HG03039 (cell line): ENCODE measurements around the gene C20orf141.
"Not testable (repeated sequence)": the region's sequence is repeated elsewhere in the genome, so short reads cannot be mapped to it uniquely, and the experiment has no call there.

Source experiments
- ATAC-seq: cut with Tn5 transposase; IDR thresholded peaks from one replicate; pipeline ENCODE4 v1.9.1; 2021; ENCODE audit warnings: mild to moderate bottlenecking, moderate library complexity; ENCODE audit not compliant: unreplicated experiment

The C20orf141 gene, protein sequence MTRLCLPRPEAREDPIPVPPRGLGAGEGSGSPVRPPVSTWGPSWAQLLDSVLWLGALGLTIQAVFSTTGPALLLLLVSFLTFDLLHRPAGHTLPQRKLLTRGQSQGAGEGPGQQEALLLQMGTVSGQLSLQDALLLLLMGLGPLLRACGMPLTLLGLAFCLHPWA

DNA sequence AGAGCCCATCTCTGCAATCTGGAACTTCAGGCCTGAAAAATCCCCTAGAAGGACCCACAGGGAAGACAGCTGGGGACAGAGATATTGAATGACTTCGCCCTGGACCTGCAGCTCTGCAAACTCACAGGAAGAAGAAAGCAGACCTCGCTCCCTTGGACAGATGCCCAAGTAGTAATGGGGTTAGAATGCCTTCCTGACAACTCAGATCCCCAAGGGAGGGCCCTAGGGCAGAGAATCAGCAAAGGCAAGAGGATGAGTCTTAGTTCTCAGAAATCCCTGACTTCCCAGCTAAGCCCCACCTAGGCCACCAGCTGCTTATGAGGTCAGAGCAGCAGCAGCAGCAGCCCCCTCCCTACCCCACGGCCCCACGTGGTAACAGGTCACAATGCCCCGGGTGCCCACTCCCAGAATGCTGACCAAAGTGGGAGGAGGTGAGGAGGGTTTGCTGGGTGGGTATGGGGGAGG is at the start of gene C20orf141:
TSS of gene C20orf141 (plus strand) at position 401 of the 465 bp plus-strand sequence. CDS start 198 bp downstream, outside the sequence.
- ATAC-seq = no peak

DNA sequence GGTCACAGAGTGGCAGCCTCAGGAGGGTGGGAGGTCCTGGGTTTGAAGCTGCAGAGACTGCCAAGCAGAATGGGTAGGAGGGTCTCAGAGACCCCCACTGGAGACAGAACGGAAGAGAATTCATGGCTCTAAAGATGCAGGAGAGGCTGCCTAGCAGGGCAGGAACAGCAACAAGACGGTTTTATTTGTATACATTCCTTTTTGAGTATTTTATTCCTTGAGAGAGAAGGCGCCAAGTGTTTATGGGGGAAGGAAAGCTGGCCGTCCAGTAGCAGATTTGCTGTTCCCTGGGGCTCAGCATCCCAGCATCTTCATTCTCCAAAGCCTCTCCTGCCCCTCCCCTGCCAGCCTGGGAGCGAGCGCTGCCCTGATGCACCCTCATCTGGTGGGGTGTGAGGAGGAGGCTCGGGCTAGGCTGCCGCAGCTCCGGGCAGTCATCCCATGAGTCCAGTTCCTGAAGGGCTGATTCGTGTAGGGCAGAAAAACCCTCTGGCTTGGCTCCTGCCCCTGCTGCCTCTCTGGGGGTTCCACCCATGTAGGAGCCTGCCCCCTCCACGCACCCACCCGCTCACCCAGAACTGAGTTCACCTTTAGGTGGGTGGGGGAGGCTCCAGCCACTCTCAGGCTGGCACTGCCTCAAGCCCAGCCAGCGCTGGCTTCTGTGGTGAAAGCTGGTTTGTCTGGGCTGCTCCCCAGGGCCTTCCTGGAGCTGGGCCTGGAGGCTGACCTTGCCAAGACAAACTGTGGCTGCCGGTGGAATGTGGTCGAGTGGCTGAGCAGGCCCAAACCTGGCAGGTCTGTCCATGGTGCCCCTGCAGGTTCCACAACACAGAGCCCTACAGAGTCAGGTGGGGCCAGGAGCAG is 46.8 kb upstream of the C20orf141 start:
- ATAC-seq = no peak

DNA sequence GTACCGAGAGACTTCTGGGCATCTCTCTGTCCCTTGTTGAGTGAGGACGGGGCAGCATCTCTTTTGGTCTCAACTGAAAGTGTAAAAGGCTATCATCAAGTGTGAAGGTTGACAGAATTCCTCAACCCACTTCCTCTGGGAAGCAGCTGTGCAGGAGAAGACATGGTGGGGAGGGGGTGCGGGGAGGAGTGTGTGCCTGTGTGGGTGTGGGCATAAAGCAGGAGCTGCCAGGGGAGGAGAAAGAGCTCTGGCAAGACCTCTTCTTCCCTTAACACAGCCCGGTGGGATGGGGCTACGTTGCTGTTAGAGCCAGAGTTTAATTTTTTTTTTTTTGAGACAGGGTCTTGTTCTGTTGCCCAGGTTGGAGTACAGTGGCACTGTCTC is 46.2 kb upstream of the C20orf141 start:
- no peak for ATAC-seq

DNA sequence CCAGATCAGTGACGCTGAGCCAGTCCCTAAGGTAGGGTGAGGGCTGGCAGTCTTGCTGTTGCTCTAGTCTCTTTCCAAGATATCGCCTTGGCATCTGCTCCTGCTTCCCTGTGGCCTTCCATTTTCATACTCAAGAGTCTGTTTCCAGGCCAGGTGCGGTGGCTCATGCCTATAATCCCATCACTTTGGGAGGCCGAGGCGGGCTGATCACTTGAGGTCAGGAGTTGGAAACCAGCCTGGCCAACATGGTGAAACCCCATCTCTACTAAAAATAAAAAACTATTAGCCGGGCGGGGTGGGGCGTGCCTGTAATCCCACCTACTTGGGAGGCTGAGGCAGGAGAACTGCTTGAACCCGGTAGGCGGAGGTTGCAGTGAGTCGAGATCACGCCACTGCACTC is 44.7 kb upstream of the C20orf141 start:
- not testable (repeated sequence) for ATAC-seq

DNA sequence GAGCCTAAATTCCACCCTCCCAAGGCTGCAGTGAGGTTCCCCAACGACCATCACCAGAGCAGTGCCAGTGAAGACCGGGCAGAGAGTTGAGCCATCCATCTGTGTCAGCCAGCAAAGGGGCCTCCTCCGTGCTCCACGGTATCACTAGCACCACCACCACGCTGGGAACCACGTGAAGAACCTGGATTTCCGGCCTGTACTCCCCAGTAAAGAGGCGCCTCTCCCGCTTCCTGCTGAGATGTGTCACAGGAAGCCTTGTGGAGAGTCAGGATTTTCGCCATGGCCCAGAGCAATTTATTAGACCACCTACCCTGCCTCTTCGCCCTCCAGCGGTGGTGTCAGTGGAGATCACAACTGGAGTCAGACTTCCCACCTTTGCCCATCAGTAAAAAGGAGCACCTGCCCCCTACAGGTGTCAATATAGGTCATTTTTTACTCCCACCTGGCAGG is 43.1 kb upstream of the C20orf141 start:
- ATAC-seq = no peak

DNA sequence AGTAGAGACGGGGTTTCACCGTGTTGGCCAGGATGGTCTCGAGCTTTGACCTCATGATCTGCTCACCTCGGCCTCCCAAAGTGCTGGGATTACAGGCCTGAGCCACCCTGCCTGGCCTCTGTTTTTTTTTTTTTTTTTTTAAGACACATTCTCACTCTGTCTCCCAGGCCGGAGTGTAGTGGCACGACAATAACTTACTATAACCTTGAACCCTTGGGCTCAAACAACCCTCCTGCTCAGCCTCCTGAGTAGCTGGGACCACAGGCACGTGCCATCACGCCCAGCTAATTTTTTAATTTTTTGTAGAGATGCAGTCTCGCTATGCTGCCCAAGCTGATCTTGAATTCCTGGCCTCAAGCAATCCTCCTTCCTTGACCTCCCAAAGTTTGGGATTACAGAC is 41.0 kb upstream of the C20orf141 start:
- no peak for ATAC-seq

DNA sequence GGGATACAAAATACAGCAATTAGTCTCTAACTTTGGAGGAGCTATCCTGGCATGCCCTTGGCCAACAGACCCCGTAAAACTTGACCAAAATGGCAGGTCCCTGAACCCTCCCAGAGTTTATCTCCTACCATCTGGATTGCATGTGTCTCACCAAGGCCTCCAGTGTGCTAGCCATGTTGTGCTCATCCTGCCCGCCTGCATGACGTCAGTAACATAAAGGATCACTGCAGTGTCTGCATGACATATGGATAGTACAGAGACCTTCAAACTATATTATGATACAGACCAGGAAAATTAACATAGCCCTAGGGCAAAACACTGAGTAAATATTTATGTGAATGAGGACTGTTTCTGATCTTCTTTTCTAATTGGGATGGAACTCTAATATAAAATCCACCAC is 39.6 kb upstream of the C20orf141 start:
- no peak for ATAC-seq

DNA sequence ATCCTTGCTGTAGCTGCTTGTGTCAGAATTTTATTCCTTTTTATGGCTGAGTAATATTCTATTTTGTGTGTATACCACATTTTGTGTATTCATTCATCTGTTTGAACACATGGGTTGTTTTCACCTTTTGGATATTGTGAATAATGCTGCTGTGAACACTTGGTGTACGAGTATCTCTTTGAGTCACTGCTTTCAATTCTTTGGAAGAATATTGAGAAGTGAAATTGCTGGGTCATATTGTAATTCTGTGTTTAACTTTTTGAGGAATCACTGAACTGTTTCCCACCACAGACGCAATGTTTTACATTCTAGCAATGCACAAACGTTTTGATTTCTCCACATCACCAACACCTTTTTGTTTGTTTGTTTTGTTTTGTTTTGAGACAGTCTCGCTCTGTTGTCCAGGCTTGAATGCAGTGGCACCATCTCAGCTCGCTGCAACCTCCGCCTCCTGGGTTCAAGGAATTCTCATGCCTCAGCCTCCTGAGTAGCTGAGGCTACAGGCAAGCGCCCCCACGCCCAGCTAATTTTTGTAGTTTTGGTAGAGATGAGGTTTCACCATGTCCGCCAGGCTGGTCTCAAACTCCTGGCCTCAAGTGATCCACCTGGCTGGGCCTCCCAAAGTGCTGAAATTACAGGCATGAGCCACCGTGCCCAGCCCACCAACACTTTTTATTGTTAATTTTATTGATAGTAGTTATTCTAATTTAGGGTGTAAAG is 36.0 kb upstream of the C20orf141 start:
- no peak for ATAC-seq

DNA sequence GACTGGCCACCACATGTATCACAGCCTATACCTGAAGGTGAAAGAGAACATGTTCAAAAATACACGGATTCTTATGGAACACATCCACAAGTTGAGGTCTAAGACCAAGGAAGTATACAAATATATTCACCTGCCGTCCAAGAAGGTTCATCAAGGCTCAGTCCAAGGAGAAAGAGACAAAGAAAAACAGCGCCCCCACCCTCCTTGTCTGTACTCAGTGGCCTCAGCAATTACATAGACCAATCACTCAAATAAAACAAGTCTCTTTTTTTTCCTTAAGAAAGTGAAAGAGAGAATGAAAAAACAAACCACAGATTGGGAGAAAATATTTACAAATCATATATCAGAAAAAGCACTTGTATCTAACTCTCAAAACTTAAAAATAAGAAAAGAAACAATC is 33.8 kb upstream of the C20orf141 start:
- ATAC-seq = no peak

DNA sequence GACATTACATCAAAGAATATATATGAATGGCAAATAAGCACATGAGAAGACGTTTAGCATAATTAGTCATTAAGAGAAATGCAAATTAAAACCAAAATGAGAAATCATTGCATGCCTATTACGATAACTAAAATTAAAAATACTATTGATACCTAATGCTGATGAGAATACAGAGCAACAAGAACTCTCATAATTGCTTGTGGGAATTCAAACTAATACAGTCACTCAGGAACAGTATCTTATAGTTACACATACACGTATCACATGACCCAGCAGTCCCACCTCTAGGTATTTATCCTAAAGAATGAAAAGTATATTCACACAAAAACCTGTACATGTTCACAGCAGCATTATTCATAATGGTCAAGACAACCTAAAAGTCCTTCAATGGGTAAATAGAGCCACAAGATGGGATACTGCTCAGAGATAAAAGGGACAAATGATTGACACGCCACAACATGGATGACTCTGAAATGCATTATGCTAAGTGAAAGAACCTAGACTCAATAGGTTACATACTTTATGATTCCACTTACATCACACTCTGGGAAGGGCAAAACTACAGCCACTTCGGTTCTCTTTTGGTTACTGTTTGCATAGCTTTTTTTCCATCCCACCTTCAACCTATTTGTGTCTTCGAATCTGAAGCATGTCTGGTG is 30.8 kb upstream of the C20orf141 start:
- no peak for ATAC-seq

DNA sequence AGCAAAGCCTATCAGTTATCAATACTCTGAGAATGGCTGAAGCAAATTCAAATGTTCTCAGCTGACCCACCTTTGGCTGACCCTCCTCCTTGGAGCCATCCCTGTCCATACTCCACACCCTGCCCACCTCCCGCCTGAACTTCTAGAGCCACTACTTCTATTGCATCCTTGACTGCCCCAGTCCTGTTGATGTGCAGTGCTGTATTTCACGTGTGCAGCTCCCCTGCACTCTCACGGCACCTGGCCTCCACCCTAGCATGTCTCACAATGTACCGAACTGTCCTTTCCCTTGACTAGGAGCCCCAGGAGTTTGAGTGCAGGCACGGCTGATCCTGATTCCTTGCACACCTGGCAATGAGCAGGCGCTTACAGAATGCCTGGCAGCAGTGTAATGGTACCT is 21.3 kb upstream of the C20orf141 start:
- ATAC-seq = no peak

DNA sequence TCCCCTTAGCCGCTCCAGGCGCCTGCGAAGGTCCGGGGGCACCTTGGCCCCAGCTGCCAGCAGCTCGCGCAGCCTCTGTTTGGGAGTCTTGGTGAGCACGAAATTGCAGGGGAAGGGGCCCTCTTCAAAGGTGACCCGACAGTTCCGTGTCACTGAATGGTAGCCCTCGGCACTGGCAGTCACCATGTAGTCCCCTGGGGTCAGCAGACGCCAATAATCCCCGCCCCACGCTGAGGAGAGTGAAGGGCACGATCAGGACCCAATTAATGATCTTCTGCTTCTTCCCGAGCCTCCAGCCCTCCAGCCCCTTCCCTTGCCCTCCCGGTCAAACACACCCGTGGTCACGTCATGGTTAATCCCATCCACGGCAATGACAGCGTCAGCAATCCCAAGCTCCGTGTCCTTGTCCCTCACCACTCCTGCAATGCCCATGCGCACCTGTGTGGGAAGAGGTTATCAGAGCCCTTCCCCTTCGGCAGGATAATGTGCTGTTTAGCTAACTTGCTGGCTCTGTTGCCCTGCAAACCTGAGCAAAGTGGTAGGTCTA is 20.5 kb upstream of the C20orf141 start:
- no peak for ATAC-seq

DNA sequence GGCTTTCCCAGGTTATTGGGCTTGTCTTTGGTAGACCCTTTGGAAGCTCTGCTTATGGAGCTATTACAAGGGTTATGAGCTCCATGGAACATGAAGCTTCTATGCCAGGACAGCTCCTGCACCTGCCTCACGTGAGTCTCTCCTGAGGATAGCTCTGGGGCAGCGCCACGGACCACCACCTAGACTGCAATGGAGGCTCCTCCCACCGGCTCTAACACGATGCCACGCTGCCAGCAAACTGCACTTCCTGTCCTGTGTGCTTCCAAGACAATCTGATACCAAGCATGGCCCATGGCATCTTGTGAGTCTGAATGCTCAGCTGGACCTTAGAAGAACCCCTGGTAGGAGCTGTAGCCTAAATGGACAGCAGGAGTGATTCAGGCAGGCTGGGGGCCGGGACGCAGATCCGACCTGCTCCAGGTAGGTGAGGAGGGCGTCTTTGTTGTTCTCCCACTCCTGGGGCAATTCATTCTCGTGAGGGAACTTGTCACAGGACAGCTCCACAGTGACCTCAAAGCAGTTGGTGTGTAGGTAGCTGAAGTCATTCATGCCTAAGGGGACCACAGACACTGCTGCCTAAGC is 19.8 kb upstream of the C20orf141 start:
- ATAC-seq = no peak

DNA sequence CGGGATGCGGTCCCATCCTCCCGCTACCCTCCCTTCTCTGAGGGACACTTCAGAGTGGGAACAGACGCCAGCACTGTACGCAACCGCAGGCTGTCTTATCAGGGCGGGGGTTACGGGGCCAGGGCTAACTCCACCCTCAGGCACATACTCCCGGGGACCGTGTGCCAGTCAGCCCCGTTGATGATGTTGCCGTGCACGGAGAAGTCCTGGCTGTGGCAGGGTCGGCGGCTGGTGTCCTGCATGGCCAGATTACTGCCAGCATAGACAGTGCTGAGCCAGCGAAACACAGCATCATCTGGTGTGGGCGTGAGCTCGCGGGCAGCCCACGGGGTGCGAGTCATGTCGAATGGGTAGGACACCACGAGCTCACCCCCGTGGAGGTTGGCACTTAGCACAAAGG is 19.3 kb upstream of the C20orf141 start:
- ATAC-seq = no peak

DNA sequence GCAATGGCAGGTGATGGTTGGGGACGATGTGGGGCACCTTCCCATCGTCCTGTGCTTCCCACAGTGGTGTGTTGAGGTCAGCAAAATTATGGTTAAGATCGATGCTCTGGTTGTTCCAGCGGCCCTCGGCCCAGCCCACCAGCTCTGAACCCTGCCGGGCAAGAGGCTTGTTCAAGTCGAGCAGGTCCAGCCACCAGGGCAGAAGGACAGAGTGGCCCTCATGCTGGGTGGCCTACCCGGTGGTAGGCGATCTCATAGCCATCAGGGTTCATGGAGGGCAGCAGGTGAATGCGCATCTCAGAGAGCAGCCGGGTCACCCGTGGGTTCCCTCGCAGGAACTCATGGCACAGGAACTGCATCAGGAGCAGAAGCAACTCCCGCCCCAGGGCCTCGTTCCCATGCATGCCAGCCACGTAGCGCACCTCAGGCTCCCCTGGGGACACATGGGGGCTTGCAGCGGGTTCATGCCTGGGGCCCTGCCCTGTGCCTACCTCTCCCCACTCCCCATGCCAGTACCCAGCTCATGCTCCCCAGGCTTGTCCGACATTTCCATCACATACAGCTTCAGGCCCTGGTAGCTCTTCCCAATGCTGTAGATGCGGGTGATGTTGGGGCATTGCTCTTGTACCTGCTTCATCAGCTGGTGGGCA is 18.7 kb upstream of the C20orf141 start:
- no peak for ATAC-seq

DNA sequence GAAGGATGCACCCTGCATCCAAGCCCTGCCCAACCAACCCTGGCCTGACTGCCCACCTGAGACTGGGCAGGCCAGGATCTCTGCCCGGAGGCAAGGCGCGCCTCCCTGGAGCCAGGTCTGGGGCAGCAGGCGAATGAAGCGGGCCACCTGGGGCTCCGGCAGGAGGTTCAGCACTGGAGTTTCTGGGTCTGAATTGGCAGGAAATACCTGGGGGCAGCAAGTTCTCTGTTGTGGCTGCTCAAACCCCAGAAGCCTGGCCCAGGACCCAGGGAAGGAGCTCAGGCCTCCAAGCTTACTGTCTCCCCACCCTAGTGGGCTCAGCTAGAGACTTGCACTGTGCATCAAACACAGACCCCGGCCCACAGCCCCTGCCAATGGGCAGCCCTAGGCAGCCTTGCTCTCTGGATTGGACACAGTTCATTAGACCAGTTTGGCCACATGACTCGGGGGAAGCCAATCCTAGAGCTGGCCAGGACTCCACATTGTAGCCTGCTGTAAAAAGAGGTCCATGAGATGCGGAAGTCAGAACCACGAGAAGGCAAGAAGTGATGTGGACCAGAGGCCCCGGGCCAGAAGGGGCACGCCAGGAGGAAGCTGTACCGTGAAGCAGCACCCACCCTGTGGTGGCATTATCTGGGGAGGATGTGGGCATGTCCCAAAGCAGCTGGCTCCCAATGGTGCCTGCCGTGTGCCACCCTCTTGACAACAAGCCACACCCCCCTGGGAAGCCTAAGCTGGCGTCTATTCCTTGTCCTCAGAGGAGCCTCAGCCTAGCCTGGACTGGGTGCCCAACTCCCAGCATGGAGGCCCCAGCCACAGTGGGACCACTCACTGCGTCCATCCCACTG is 17.4 kb upstream of the C20orf141 start:
- no peak for ATAC-seq

DNA sequence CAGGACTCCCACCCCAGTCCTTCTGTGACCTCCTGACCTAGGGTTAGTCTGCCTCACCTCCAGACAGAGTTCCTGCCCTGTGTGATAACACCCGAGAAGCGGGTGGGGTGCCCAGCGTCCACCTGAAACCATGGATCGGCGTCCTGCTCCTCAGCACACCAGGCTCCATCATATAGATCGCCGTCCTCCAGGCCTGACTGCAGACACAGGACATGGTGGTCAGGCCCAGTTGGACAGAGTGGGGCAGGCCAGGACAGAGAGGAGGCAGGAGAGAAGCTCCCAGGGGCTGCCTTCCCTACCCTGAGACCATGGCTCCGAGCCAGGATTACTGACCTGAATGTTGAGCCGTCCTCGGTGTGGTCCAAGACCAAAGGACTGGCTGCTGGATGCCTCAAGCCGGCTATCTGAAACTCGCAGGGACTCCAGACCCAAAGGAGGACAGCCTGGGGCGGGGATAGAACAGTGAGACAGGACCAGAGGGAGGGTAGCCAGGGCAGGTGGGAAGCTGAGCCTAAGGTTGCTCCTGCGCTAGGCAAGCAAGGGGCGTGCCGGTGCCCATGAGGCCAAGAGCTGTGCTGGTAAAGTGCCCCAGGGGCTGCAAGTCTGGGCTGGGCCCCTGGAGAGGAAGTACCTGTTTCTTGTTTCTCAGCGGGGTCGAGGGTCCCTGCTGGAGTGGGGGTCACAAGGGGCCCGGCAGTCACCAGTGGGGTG is 16.5 kb upstream of the C20orf141 start:
- no peak for ATAC-seq

DNA sequence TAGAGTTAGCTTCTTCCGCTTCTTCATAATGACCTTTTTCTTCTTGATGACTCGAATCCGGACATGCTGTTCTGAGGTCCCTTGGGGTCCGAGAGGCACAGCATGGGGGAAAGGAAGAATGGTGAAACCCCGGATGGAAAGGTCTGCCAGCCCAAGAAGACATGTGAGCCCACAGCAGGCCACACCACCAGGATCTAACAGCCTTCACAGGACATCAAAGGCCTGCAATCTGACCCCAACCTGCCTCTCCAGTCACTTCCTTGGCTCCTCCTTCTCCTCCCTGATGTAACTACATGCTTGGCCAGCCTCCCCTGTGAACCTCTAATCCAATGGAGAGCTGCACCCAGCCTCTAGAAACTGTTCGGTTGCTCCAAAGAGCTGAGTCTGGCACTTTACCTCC is 16.0 kb upstream of the C20orf141 start:
- no peak for ATAC-seq
